Esophagus squamous epithelium (tissue), 5 donors: Measurements from ENCODE around the gene C16orf74. TPM values are rescaled to one million over a fixed set of nuclear protein-coding genes. Genes with fewer than 3 reads are reported as not detected.
A peak's percentile ranks its signal among the peaks of the same experiment; 100 is the strongest.

Experiments
- DNase-seq: peaks from one replicate; lab custom pipeline; 2025; lab: John Stamatoyannopoulos, UW
- H3K27ac ChIP-seq, 4 donors: fragments of 200-600 bp; sonication (generic); one replicate each; pipeline ENCODE4 v1.5.1; 2016 to 2019; ENCODE audit warnings: mild to moderate bottlenecking in 1 of 4
- H3K27me3 ChIP-seq, 4 donors: fragments of 200-600 bp; sonication (generic); 1 replicate in 3 of 4; 2 replicates in 1 of 4; pipeline versions ENCODE4 v1.5.1 to v1.6.0; 2017 to 2021; ENCODE audit warnings: antibody characterized with exemption in 1 of 4
- H3K36me3 ChIP-seq, 3 donors: fragments of 200-600 bp; sonication (generic); one replicate each; pipeline ENCODE4 v1.5.1; 2016 to 2019
- H3K4me1 ChIP-seq, 3 donors: fragments of 200-600 bp; sonication (generic); one replicate each; pipeline ENCODE4 v1.5.1; 2017 to 2019
- H3K4me3 ChIP-seq, 4 donors: fragments of 200-600 bp; sonication (generic); 1 replicate in 3 of 4; 2 replicates in 1 of 4; pipeline ENCODE4 v1.5.1; 2016 to 2019; ENCODE audit warnings: mild to moderate bottlenecking in 2 of 4, moderate library complexity in 1 of 4
- H3K9me3 ChIP-seq, 3 donors: fragments of 200-600 bp; sonication (generic); one replicate each; pipeline ENCODE4 v1.5.1; 2016 to 2019
- POLR2A ChIP-seq, 4 donors: fragments of 450-650 bp; IDR thresholded peaks; one replicate each; pipeline ENCODE4 v1.6.1; 2017; ENCODE audit warnings: antibody characterized with exemption in 4 of 4, mild to moderate bottlenecking in 4 of 4, moderate library complexity in 3 of 4
- WGBS, 2 donors: methylation state at CpG; one replicate each; pipeline ENCODE4 v1.1.5; 2018; 5-methylcytosine and 5-hydroxymethylcytosine counted together
- intact Hi-C: fragments of 100-400 bp; cut with DNase I; formaldehyde crosslinking; loops from one replicate; pipeline ENCODE4 v1.15.0; 2022
- total RNA-seq, 4 donors: library from RNA; depleted of rRNA; stranded (reverse); fragments of >200 nt; gene quantifications; one replicate each; pipeline ENCODE4 v1.1.0, GENCODE V29; 2016
- TF ChIP-seq, protein P1 (sequence below), 6 experiments: fragments of 450-650 bp in 4 of 6; fragments of 200-600 bp in 2 of 6; sonication (generic) in 2 of 6; IDR thresholded peaks; one replicate each; pipeline ENCODE4 v1.5.1; 2016 to 2019; ENCODE audit warnings: antibody characterized with exemption in 6 of 6, mild to moderate bottlenecking in 4 of 6, moderate library complexity in 4 of 6
- donor health status: DM: yes; HTN: yes; CAD: no.

C16orf74 gene
- total RNA-seq, 4 donors from 2014 or later: 3.8 to 24.8 (median 6.4) TPM

DNA sequence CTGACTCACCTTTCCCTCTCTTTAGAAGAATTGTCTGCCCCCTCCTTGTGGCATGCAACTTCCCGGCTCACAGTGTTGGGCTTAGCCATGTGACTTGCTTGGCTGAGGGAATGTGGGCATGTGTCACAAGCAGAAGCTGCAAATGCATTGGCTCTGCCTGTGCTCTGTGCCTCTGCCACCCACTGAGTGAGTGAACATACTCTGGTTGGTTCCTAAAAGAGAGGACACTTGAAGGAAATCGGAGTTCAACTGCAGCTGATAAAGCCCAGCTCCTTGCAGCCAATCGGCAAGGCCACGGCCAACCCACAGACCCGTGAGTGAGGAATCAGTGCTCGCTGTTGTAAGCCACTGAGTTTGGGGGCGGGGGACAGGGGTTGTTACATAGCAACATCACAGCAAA lies 51.3 kb downstream of the C16orf74 start:
- H3K9me3 ChIP-seq: no peaks in the 10 kb centered on the region
- peaks cover 0 to 39% (median 0%) of the 10 kb centered on the region in 4 donors for H3K27me3 ChIP-seq
- no peak overlapping the region for H3K4me3 ChIP-seq
- no peak for DNase-seq
- intact Hi-C loops: no loop called here
- H3K36me3 ChIP-seq: no peaks in the 10 kb centered on the region
- H3K27ac ChIP-seq: no peak overlapping the region
- TF ChIP-seq, protein P1, sequence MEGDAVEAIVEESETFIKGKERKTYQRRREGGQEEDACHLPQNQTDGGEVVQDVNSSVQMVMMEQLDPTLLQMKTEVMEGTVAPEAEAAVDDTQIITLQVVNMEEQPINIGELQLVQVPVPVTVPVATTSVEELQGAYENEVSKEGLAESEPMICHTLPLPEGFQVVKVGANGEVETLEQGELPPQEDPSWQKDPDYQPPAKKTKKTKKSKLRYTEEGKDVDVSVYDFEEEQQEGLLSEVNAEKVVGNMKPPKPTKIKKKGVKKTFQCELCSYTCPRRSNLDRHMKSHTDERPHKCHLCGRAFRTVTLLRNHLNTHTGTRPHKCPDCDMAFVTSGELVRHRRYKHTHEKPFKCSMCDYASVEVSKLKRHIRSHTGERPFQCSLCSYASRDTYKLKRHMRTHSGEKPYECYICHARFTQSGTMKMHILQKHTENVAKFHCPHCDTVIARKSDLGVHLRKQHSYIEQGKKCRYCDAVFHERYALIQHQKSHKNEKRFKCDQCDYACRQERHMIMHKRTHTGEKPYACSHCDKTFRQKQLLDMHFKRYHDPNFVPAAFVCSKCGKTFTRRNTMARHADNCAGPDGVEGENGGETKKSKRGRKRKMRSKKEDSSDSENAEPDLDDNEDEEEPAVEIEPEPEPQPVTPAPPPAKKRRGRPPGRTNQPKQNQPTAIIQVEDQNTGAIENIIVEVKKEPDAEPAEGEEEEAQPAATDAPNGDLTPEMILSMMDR (IDR thresholded peaks at IDR 0.05): no peak
- TF ChIP-seq POLR2A (IDR thresholded peaks at IDR 0.05): no peak
- 41 to 53% methylated on average over 4 to 7 of the region's 7 CpGs for WGBS, 2 donors
- H3K4me1 ChIP-seq: peaks cover 5 to 24% (median 6%) of the 10 kb centered on the region in 3 donors

DNA sequence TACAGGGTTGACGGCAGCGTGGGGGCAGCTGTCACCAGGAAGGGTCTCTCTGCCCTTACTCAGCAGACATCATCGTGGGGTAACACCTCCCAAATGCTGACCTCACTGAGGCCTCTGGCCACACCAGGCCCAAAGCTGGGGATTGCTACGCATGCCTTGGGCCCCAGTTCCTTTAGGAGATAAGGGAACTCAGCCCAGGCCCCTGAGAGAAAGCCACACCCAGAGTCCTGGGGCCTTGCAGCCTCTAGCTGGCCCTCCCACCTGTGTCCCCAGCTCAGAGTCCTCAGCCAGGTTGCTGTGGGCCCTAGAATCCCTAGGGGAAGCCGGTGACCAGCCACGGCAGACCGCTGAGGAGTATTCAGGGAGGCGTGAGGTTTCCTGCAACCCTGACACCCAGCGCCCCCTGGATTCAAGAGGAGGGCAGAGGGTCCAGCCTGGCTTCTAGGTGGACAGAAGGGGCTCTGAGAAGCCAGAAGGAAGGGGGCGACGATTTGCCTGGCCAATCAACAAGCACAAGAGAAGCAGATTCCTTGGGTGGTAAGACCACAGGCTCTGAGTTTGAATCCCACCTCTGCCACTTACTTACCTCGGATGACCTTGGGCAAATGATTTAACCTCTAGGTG lies 51.8 kb downstream of the C16orf74 start:
- WGBS, 2 donors: 58 to 69% methylated on average over 2 to 3 of the region's 12 CpGs
- Histone ChIP-seq H3K36me3 (no peaks in the 10 kb centered on the region), H3K4me1 (peaks cover 5 to 24% (median 6%) of the 10 kb centered on the region in 3 donors)

DNA sequence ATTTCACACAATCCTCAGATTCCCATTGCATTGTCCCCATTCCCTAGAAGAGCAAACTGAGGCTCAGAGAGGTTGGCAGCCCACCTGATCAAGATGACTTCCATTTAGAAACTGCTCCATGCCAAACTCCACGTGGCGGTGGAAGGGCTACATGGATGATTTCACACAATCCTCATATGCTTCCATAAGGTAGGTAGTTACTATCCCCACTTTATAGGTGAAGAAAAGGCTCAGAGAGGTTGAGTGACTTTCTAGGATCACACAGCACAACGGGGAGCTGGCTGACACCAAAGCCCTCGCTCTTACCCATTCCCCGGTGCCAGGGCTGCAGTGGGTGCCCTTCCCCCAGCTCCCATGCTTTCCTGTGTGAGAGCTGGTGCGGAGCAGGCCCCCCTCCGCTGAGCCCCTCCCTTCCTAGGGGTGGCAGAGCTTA lies 52.4 kb downstream of the C16orf74 start:
- Histone ChIP-seq H3K27ac (no peak overlapping the region), H3K4me3 (no peak overlapping the region), H3K9me3 (no peaks in the 10 kb centered on the region), H3K27me3 (peaks cover 0 to 46% (median 0%) of the 10 kb centered on the region in 4 donors), H3K36me3 (no peaks in the 10 kb centered on the region), H3K4me1 (peaks cover 5 to 24% (median 6%) of the 10 kb centered on the region in 3 donors)
- DNase-seq: no peak
- intact Hi-C loops: no loop called here
- no peak for TF ChIP-seq POLR2A (IDR thresholded peaks at IDR 0.05)
- TF ChIP-seq, protein P1 (IDR thresholded peaks at IDR 0.05): no peak
- 80 to 100% methylated on average over 2 to 5 of the region's 7 CpGs for WGBS, 2 donors

More for the DNA sequence above, 51.8 kb downstream of the C16orf74 start:
- H3K27ac ChIP-seq: no peak overlapping the region
- no peak for DNase-seq
- intact Hi-C loops: no loop called here
- no peak overlapping the region for H3K4me3 ChIP-seq
- H3K9me3 ChIP-seq: no peaks in the 10 kb centered on the region
- H3K27me3 ChIP-seq: peaks cover 0 to 45% (median 0%) of the 10 kb centered on the region in 4 donors
- no peak for TF ChIP-seq POLR2A (IDR thresholded peaks at IDR 0.05)
- TF ChIP-seq, protein P1 (IDR thresholded peaks at IDR 0.05): no peak

DNA sequence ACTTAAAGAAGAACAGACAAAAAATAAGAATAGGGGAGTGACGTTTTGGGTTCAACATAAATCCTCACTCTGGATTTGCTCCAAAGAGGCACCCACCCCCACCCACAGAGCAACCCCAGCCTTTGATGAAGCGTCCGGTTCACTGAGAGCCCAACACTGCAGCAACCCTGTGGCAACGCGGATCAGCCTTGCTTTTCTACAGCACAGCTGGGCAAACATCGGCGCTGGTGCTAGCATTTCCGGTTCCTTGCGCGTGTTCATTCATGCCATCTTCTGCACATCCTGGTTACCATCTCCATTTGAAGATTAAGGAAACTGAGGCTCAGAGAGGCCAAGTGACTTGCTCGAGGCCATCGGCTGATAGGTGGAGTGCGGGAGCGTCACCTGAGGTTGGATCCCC lies 53.5 kb downstream of the C16orf74 start:
- no peak for DNase-seq
- Histone ChIP-seq H3K9me3 (no peaks in the 10 kb centered on the region), H3K27ac (peak overlapping the region in 1 of 4 donors; percentile 42), H3K36me3 (no peaks in the 10 kb centered on the region), H3K4me1 (peaks cover 5 to 24% (median 6%) of the 10 kb centered on the region in 3 donors), H3K4me3 (peak overlapping the region in 1 of 4 donors; percentile 11), H3K27me3 (peaks cover 0 to 47% (median 0%) of the 10 kb centered on the region in 4 donors)
- TF ChIP-seq, protein P1 (IDR thresholded peaks at IDR 0.05): no peak
- WGBS, 2 donors: 38 to 50% methylated on average over 13 to 14 of the region's 14 CpGs
- intact Hi-C loops: no loop called here

DNA sequence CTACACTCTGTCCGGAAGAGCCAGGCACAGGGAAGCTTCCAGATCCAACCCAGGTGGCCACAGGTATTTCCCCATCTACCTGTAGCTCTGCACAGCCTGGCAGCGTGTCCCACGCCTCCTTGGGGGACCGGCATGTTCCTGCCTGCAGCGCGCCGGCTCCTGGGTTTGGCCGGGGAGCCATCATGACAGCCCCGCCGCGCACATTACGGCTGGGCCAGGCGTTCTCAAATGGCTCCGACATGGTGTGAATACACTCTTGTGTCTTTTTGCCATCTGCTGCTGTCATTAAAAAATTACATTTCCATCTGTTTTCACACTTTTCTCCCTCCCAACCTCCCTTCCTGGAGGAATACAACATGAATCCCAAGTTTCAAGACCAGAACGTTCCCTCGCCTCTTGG lies 54.1 kb downstream of the C16orf74 start:
- peaks cover 0 to 54% (median 0%) of the 10 kb centered on the region in 4 donors for H3K27me3 ChIP-seq
- no peaks in the 10 kb centered on the region for H3K9me3 ChIP-seq
- H3K4me3 ChIP-seq: peak overlapping the region in 1 of 4 donors; percentile 11
- H3K36me3 ChIP-seq: no peaks in the 10 kb centered on the region
- H3K27ac ChIP-seq: peak overlapping the region in 1 of 4 donors; percentile 42
- intact Hi-C loops: no loop called here
- no peak for TF ChIP-seq POLR2A (IDR thresholded peaks at IDR 0.05)
- TF ChIP-seq, protein P1 (IDR thresholded peaks at IDR 0.05): no peak
- 18 to 53% methylated on average over 16 of the region's 16 CpGs for WGBS, 2 donors
- peaks cover 5 to 24% (median 6%) of the 10 kb centered on the region in 3 donors for H3K4me1 ChIP-seq
- DNase-seq: no peak
